ENCODE results near the gene PPM1G. TPM values are rescaled to one million over a fixed set of nuclear protein-coding genes. Genes with fewer than 3 reads are reported as not detected.

The PPM1G gene
- total and polyA plus RNA-seq, 9 donors = 27.2 to 89.4 (median 48.0) TPM

DNA sequence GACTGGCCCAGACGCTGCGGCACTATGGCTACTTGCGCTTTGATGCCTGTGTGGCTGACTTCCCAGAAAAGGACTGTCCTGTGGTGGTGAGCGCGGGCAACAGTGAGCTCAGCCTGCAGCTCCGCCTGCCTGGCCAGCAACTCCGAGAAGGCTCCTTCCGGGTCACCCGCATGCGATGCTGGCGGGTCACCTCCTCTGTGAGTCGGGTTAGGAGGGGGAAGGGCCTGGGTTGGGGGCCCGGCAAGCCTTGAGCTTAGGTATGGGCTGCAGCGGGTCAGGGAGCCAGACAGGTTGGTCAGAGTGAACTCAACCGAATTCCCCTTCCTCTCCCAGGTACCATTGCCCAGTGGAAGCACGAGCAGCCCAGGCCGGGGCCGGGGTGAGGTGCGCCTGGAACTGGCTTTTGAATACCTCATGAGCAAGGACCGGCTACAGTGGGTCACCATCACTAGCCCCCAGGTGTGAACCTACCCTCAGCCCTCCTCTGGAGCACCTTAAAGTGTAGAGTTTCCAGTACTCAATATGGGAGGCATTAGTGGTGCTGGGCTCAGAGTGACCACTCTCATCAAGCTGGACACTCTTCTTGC lies 33.8 kb downstream of the PPM1G start:
- Histone ChIP-seq H3K27me3 (no peaks in the 10 kb centered on the region), H3K4me1 (ENCODE audit: insufficient read depth) (peaks cover 6% of the 10 kb centered on the region), H3K4me3 (no peak overlapping the region), H3K36me3 (no peaks in the 10 kb centered on the region), H3K27ac (no peak overlapping the region), H3K9me3 (no peaks in the 10 kb centered on the region)
- TF ChIP-seq EP300 (IDR thresholded peaks at IDR 0.05) = no peak
- TF ChIP-seq POLR2A (IDR thresholded peaks at IDR 0.05) = no peak
- TF ChIP-seq, protein P1, sequence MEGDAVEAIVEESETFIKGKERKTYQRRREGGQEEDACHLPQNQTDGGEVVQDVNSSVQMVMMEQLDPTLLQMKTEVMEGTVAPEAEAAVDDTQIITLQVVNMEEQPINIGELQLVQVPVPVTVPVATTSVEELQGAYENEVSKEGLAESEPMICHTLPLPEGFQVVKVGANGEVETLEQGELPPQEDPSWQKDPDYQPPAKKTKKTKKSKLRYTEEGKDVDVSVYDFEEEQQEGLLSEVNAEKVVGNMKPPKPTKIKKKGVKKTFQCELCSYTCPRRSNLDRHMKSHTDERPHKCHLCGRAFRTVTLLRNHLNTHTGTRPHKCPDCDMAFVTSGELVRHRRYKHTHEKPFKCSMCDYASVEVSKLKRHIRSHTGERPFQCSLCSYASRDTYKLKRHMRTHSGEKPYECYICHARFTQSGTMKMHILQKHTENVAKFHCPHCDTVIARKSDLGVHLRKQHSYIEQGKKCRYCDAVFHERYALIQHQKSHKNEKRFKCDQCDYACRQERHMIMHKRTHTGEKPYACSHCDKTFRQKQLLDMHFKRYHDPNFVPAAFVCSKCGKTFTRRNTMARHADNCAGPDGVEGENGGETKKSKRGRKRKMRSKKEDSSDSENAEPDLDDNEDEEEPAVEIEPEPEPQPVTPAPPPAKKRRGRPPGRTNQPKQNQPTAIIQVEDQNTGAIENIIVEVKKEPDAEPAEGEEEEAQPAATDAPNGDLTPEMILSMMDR (IDR thresholded peaks at IDR 0.05) = no peak
- intact Hi-C loops (cut with DNase I) = loop anchor here in 1 of 4 donors (10.0 kb wide), 1 partner anchor 49 kb away; the partner anchor contains the start of gene NRBP1
- DNase-seq = no peak
- WGBS, 3 donors = 82 to 88% (median 82%) methylated on average over 19 to 20 of the region's 20 CpGs

DNA sequence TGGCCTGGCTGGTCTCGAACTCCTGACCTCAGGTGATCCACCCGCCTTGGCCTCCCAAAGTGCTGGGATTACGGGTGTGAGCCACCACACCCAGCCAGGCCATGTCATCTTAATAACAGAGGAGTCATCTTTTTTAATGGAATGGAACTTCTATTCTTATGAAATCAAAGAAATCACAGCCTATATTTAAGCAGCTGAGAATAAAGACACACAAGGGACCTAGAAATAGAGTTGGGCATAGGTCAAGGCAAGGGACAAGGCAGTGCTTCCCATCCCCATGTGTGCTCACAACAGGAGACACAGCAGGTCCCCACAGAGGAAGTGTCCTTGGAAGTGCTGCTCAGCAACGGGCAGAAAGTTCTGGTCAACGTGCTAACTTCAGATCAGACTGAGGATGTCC lies 35.8 kb downstream of the PPM1G start:
- intact Hi-C loops (cut with DNase I) = loop anchor here in 1 of 4 donors (10.0 kb wide), 1 partner anchor 51 kb away; the partner anchor contains the start of gene NRBP1
- no peak for TF ChIP-seq POLR2A (IDR thresholded peaks at IDR 0.05)
- TF ChIP-seq, protein P1 (IDR thresholded peaks at IDR 0.05) = no peak
- TF ChIP-seq EP300 (IDR thresholded peaks at IDR 0.05) = no peak

DNA sequence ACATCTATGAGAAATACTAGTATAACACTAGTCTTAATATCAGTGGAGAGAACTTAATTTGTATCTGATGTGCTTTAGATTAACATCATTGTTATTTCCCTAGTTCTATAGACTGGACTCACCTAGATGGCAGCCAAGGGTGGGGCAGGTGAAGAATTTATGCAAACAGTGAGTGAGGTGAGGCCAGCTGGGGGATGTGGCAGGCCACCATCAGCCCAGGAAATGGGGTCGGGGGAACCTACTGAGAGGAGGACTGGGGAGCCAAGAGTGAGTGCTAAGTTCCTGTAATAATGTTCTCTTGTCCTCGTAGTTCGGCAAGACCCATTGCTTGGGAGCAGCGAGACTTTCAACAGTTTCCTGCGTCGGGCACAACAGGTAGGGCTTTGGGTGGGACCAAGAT lies 36.5 kb downstream of the PPM1G start:
- Histone ChIP-seq H3K27ac (no peak overlapping the region), H3K36me3 (no peaks in the 10 kb centered on the region), H3K9me3 (no peaks in the 10 kb centered on the region), H3K4me1 (ENCODE audit: insufficient read depth) (peaks cover 12% of the 10 kb centered on the region), H3K27me3 (no peaks in the 10 kb centered on the region), H3K4me3 (no peak overlapping the region)
- 90 to 91% (median 90%) methylated on average over 6 of the region's 6 CpGs for WGBS, 3 donors
- DNase-seq = no peak
- TF ChIP-seq, protein P1 (IDR thresholded peaks at IDR 0.05) = no peak
- TF ChIP-seq EP300 (IDR thresholded peaks at IDR 0.05) (no peak), POLR2A (IDR thresholded peaks at IDR 0.05) (no peak)
- intact Hi-C loops (cut with DNase I) = loop anchor here in 1 of 4 donors (10.0 kb wide), 1 partner anchor 52 kb away; the partner anchor contains the start of gene NRBP1

More for the DNA sequence above, 35.8 kb downstream of the PPM1G start:
- no peaks in the 10 kb centered on the region for H3K27me3 ChIP-seq
- H3K36me3 ChIP-seq = no peaks in the 10 kb centered on the region
- no peaks in the 10 kb centered on the region for H3K9me3 ChIP-seq
- peaks cover 10% of the 10 kb centered on the region for H3K4me1 ChIP-seq (ENCODE audit: insufficient read depth)
- H3K4me3 ChIP-seq = no peak overlapping the region
- WGBS, 3 donors = 82 to 87% (median 83%) methylated on average over 5 of the region's 5 CpGs
- no peak overlapping the region for H3K27ac ChIP-seq
- DNase-seq = no peak

DNA sequence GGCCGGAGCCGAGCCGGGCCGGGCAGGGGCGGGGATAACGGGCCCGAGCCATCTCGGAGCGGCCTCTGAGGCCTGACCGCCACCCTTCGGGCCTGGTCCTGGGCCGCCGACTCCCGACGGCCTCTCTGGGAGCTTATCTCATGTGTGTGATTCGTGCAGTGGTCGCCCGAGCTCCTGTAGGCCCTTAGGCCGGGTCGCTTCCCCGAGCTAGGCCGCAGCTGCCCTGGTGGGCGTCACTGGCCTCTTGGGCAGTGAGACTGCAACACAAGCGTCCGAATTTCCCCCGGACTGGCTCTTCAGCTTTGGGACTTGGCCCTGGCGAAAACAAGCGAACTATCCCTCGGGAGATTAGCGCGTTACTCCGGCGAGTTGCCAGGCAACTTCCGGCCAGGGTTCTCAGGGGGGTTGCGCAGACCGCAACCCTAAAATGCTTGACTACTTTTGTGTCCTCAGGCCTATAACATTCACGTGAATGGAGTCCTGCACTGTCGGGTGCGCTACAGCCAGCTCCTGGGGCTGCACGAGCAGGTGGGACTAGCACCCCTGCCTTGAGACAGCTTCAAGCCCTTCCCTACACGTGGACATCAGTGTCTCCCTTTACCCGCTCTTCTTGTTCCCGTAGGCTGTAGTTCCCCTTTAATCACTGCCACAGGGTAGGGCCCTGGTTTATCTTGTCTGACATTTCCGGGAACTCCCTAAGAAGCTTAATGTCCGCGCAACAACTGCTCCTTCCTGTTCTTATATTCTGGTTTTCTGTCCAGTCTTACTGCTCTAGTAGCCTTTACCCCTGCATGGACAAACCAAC lies 38.4 kb downstream of the PPM1G start:
- DNase-seq = peak in 4 of 5 donors; percentile 43 to 66 (median 50)
- H3K36me3 ChIP-seq = no peaks in the 10 kb centered on the region
- peak overlapping the region; percentile 59 to 82 for H3K27ac ChIP-seq
- 0 to 1% (median 0%) methylated on average over 30 to 46 of the region's 46 CpGs for WGBS, 3 donors
- TF ChIP-seq EP300 (IDR thresholded peaks at IDR 0.05) = no peak
- TF ChIP-seq, protein P1 (IDR thresholded peaks at IDR 0.05) = no peak
- no peak for TF ChIP-seq POLR2A (IDR thresholded peaks at IDR 0.05)
- H3K4me1 ChIP-seq (ENCODE audit: insufficient read depth) = peaks cover 12% of the 10 kb centered on the region
- H3K27me3 ChIP-seq = no peaks in the 10 kb centered on the region
- intact Hi-C loops (cut with DNase I) = loop anchor here in 1 of 4 donors (10.0 kb wide), 1 partner anchor 54 kb away; the partner anchor contains the start of gene NRBP1
- no peaks in the 10 kb centered on the region for H3K9me3 ChIP-seq
- H3K4me3 ChIP-seq = peak overlapping the region; percentile 85

All from ovary (tissue), 9 donors.